NT2/D1 (cell line): ENCODE data around the gene ELOF1.

Source experiments
- YY1 ChIP-seq: IDR thresholded peaks from 2 replicates; pipeline ENCODE4 v1.6.1; 2011; ENCODE audit not compliant: insufficient read length, insufficient read depth
- ZNF274 ChIP-seq: IDR thresholded peaks from 2 replicates; pipeline ENCODE4 v1.6.1; 2011; ENCODE audit warnings: mild to moderate bottlenecking, low read depth, low read length

GRCh38 chr19:11541238-11541637 lies 17.8 kb downstream of the ELOF1 start:
- TF ChIP-seq ZNF274: no peak
- no peak for TF ChIP-seq YY1
